Stimulated activated CD8-positive, alpha-beta memory T cell treated with anti-CD3 and anti-CD28 coated beads, Interleukin-15, amount 100 ng/mL, for 1 hour (primary cell): ENCODE data around the gene TBX2.

Source experiments
- DNase-seq: peaks from one replicate; pipeline ENCODE4 v3.0.0-alpha.2; 2020; ENCODE audit warnings: low read depth

Gene TBX2

GRCh38 chr17:61402073-61402541 is 2.5 kb downstream of the TBX2 start:
- DNase-seq: no peak

- no peak for DNase-seq
Measured at GRCh38 chr17:61402978-61403800, 3.5 kb downstream of the TBX2 start.

GRCh38 chr17:61403801-61404662 is 4.4 kb downstream of the TBX2 start:
- no peak for DNase-seq

DNA sequence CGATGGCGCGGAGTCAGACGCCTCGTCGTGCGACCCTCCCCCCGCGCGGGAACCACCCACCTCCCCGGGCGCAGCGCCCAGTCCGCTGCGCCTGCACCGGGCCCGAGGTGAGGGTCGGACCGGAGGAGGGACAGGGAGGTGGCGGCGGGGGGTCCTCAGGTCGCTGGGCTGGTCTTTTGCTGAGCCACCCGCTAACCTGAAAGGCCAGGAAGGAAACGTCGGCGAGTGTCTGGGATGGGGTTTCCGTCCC is 4.9 kb downstream of the TBX2 start:
- no peak for DNase-seq

GRCh38 chr17:61404913-61405685 is 5.5 kb downstream of the TBX2 start:
- no peak for DNase-seq

DNA sequence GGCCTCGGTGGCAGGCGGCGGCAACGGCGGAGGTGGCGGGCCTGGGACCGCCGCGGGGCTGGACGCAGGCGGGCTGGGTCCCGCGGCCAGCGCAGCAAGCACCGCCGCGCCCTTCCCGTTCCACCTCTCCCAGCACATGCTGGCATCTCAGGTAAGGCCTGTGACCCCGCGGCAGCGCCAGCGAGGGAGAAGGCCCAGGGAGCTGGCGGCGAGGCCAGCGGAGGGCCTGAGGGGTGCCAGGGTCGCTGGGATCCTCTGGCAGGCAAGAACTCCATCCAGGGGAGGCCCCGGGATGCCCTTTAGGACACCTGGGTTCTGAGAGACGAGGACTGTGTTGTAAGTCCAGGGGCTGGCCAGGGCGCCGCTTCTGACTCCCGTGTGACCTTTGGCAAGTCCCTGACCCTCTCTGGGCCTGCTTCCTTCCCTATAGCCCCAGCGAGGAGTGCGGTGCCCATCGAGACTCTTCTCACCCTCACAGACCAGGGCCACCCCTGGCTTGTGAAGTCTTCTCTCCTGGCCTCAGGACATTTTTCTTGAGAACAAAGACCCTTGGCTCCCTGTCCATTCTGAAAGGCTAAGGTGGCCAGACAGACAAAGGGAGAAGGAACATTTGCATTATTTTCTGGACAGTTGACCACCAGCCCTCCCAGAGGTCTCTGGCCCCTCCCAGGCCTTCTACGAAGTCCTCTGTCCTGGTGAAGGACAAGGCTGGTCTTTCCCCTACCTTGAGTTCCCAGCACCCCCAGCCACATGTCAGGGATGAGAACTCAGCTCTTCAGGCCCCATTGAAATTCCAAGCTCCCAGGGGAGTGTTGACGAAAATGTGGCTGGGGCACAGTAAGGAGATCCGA is 6.3 kb downstream of the TBX2 start:
- DNase-seq: no peak

DNA sequence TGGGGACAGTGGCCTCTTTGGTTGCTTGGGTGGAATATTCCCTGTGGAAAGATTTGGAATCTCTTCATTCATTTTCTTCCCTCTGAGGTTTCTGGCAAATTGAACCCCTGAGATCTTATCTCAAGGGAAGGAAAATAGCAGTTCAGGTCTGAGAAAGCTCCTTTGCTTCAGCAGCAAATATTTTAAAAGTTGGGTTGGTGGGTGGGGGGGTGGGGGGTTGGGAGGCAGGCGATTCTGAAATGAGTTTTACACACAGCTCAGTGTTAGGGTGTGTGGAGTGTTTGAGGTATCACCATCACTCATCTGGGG is 6.8 kb downstream of the TBX2 start:
- DNase-seq: no peak

DNA sequence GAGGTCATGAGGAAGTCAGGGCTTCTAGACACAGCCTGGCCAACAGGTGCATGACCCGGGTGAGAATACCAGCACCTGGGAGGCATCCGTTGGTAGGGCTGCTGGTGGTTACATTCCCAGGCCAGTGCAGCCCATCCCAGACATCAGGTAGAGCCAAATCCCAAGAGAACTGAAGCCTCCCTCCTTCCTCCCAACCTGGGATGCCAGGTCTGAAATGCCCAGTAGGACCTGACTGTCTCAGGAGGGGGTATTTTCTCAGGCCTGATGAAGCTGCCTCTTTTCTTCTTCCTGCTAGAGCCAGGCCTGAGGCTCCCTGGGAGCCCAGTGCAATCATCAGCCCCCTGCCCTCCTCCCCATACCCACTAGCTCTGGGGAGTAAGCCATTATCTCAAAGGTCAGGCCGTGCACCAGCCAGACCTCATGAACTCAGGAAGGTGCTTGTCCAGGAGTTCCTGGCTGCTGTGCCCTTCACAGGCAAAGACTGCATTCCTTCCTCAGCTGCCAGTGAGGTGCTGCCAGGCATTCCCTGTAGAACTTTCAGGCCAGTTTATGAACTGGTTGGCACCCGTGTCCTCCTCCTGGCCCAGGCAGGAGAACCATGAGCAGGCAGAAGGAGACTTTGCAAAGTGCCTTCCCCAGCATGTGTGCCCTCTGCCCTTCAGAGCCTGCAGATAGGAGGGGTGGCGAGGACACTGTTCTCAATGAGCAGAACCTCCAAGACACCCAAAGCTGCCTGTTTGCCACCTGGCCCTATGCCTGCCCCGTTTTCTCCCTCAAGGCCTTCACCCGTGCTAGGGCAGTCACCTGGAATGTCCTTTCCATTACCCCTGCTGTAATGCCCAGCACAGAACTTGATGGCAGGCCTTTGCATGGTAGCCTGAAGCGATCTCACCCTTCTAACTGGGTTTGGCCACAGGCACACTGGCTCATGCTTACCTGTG is 7.6 kb downstream of the TBX2 start:
- no peak for DNase-seq

DNA sequence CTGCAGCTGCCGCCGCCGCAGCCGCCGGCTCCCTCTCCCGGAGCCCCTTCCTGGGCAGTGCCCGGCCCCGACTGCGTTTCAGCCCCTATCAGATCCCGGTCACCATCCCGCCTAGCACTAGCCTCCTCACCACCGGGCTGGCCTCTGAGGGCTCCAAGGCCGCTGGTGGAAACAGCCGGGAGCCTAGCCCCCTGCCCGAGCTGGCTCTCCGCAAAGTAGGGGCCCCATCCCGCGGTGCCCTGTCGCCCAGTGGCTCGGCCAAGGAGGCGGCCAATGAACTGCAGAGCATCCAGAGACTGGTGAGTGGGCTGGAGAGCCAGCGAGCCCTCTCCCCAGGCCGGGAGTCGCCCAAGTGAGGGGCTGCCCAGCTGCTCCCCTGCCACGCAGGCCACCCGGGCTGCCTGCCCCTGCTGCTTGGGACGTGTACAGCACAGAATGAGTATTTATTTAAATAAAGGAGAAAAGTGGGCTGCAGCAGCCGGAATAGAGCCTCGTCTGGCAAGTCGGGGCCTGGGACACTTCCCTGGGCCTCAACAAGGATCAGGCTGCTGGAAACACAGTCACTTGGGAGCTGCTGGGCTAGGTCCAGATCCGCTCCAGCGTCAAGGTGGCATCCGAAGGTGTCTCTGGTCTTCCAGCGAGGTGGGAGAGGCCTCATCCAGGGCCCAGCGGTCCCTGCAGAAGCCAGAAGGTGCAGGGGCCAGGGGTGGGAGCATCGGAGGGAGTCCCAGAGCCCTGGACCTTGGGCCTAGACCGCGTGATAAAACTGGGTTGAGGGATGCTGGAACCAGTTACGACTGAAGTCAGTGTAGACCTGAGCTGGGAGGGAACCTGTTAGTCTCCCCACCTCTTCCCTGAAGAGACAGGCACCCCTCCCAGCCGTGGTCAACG is 8.8 kb downstream of the TBX2 start:
- no peak for DNase-seq

DNA sequence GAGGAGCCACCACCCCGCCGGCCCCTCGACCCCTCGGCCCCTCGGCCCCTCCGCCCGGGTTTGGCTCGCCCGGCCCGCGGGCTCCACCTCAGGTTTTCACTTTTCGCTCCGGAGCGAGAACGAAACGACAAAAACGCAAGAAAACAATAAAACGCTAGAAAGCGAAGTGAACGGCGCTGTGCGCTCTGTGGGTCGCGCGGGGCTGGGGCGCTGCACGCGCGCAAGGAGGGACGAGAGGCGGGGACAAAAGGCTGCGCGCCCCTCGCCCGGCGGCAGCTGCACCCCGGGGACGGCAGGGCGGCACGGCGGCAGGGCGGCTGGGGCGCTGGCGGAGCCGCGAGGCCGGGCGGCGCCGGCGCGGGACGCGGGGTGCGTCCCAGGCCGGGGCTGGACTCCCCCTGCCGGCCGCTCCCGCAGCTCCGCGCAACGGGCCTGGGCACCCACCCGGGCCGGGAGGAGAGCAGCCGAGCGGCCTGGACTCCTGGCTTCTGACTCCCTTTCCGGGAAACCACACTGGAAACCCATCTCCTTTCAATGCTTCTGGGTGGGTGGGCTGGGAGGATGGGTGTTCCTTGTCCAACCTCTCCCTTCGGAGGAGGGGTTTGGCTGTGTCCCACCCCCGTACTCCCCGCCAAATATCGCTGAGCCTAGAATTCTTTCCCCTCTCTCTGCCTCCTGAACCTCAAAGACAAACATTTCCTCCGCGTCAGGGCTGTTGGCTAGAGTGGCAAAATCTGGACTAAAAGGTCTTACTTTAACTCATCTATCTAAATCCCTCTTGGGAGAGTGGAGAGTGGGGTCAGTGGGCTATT is 9.9 kb downstream of the TBX2 start:
- DNase-seq: no peak

DNA sequence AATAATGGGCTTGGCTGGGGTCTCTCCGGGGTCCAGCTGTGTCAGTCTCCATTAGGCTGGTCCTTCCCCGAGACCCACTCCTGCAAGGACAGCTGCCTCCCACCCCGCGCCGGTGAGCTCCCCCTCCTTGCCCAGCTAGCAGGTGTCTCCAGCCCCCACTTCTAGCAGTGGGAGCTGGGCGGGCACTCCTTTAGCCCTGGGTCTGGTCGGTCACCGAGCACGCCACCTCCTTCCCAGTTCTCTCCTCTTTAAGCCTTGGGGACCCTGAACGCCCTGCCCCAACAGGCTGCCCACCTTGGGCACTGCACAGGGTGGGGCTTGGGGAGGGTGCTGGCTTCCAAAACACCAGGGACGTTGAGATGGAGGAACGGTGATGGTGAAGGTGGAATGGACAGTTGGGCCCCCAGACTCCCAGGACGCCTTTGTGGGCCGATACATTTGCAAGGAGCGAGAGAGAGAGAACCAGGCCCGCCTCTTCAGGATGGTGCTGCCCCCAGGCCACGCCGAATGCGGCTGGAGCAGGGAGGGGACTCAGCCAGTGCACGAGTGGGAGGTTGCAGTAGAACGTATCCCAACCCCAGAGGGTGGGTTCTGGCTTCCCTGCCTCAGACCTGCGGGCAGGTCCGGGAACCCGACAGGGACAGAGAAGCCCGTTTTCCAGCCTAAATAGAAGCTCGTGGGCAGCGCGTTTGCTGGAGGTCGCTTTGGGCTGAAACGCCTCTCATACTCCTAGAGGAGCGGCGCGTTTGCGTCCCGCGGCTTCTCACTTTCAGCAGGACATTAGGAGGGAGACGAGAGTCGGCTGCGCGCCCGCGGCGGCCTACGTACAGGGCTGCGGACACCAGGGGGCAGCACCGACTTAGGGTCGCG is 10.7 kb downstream of the TBX2 start:
- DNase-seq: peak; percentile 56

DNA sequence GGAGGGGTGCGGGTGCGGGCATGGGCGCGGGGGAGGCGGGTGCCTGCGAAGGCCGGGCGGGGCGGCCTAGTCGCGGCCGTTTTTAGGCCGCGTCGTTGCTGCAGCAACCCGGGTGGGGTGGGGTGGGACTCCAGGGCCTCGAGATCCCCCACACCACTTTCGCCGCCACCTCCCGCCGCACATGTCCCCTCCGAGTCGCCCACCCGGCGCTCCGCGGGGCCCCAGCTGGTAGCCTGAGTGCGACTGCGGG is 11.3 kb downstream of the TBX2 start:
- no peak for DNase-seq

- no peak for DNase-seq
Measured at GRCh38 chr17:61411261-61412142, 11.9 kb downstream of the TBX2 start.

DNA sequence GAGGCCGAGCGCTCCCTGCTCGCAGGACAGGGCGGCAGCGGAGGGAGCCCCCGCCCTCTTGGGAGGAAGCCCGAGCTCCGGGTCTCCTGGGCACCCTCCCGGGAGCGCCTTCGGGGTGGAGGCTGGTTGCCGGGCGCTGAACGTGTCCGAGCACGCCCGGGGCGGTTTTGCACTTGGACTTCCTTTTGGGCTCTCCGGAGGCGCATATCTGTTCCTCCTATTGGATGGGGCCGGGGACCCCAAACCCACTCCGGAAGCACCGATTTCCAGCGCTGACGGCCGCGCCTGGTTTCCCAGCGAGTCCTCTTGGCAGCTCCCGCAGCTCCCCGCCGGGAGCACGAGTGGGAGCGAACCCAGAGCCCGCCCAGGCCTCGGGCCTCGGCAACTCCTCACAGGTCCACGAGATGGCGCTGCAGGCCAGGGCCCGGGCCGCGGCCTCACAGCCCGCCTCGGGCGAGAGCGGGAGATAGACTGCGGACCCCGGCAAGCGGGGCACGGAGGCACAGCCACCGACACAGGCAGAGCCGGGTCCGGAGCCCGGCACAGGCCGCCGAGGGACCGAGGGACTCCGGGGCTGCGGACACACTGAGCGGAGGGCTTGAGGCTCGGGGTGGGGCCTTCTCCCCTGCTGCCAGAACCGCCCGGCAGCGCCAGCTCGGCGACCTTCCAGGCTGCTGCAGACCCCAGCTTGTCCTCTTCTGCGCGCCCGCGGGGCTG is 12.7 kb downstream of the TBX2 start:
- DNase-seq: peak; percentile 65

- DNase-seq: no peak
Measured at GRCh38 chr17:61412860-61413660, 13.4 kb downstream of the TBX2 start.
